ENCODE results near the gene ADAMTS12.

Gene ADAMTS12

GRCh38 chr5:33891788-33892619, at the start of gene ADAMTS12:
Gene ADAMTS12, minus strand, starts transcription at chr5:33891990. Its CDS starts 134 bp downstream, at chr5:33891856.
- Histone ChIP-seq H3K27ac (ENCODE audit: low read depth, low read length) (peak within 1 kb of the TSS; percentile 70), H3K27me3 (ENCODE audit: control insufficient read depth in 1 of 2, insufficient read depth in 2 of 2, low read length in 2 of 2) (no peaks in the 10 kb centered on the region), H3K9ac (ENCODE audit: low read length) (peak within 1 kb of the TSS; percentile 17), H3K36me3 (ENCODE audit: insufficient read depth, low read length) (no peaks in the 10 kb centered on the region), H3K9me3 (ENCODE audit: low read length) (no peaks in the 10 kb centered on the region), H3K4me1 (ENCODE audit: insufficient read depth, low read length) (peaks cover 23% of the 10 kb centered on the region), H3K4me3 (ENCODE audit: low read depth in 1 of 2, low read length in 2 of 2) (peak within 1 kb of the TSS; percentile 49 to 65)

DNA sequence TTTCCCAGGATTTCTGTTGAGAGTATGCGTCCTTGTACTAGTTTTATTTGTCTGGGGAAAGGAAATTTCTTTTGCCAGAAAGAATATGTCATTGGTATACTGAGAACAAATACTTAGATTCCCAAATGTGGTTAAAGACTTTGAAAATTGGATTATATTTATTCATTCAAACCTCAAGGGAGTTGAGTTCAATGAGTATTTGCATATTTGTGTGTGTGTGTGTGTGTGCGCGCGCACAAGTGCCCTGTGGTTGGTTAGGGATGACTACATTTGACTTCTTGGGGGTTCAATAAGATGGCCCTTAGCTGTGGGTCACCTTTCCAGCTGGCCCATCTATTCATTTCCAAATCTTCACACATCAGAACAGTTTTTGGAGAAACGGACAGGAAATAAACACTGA, 49.3 kb upstream of the ADAMTS12 start:
- Histone ChIP-seq H3K27ac (ENCODE audit: low read depth, low read length) (no peak overlapping the region), H3K4me1 (ENCODE audit: insufficient read depth, low read length) (no peaks in the 10 kb centered on the region), H3K9ac (ENCODE audit: low read length) (no peak overlapping the region), H3K4me3 (ENCODE audit: low read depth in 1 of 2, low read length in 2 of 2) (no peak overlapping the region), H3K9me3 (ENCODE audit: low read length) (no peaks in the 10 kb centered on the region), H3K36me3 (ENCODE audit: insufficient read depth, low read length) (no peaks in the 10 kb centered on the region), H3K27me3 (ENCODE audit: control insufficient read depth in 1 of 2, insufficient read depth in 2 of 2, low read length in 2 of 2) (peaks cover 36 to 44% of the 10 kb centered on the region in 2 donors)

GRCh38 chr5:33939556-33940262, 47.9 kb upstream of the ADAMTS12 start:
- H3K4me3 ChIP-seq (ENCODE audit: low read depth in 1 of 2, low read length in 2 of 2): no peak overlapping the region
- no peaks in the 10 kb centered on the region for H3K4me1 ChIP-seq (ENCODE audit: insufficient read depth, low read length)
- peaks cover 36 to 52% of the 10 kb centered on the region in 2 donors for H3K27me3 ChIP-seq (ENCODE audit: control insufficient read depth in 1 of 2, insufficient read depth in 2 of 2, low read length in 2 of 2)
- no peaks in the 10 kb centered on the region for H3K36me3 ChIP-seq (ENCODE audit: insufficient read depth, low read length)
- no peaks in the 10 kb centered on the region for H3K9me3 ChIP-seq (ENCODE audit: low read length)
- H3K9ac ChIP-seq (ENCODE audit: low read length): no peak overlapping the region
- no peak overlapping the region for H3K27ac ChIP-seq (ENCODE audit: low read depth, low read length)

GRCh38 chr5:33938881-33939280, 47.1 kb upstream of the ADAMTS12 start:
- Histone ChIP-seq H3K27ac (ENCODE audit: low read depth, low read length) (no peak overlapping the region), H3K4me1 (ENCODE audit: insufficient read depth, low read length) (no peaks in the 10 kb centered on the region), H3K36me3 (ENCODE audit: insufficient read depth, low read length) (no peaks in the 10 kb centered on the region), H3K9me3 (ENCODE audit: low read length) (no peaks in the 10 kb centered on the region), H3K27me3 (ENCODE audit: control insufficient read depth in 1 of 2, insufficient read depth in 2 of 2, low read length in 2 of 2) (peaks cover 36 to 52% of the 10 kb centered on the region in 2 donors), H3K9ac (ENCODE audit: low read length) (no peak overlapping the region), H3K4me3 (ENCODE audit: low read depth in 1 of 2, low read length in 2 of 2) (no peak overlapping the region)

DNA sequence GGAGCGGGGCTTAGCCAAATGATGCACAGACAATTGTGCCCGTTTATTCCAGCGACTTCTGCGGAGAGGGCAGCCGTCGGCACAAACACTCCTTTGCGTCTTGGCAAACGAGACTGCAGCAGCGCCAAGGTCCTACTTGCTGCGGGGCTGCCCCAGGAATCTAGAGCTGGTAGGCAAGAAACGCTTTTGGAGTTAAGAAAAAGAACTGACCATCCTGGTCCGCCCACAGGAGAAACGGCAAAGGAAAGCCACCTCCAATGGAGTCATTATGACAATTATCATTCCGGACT, 46.7 kb upstream of the ADAMTS12 start:
- H3K9ac ChIP-seq (ENCODE audit: low read length): no peak overlapping the region
- no peak overlapping the region for H3K4me3 ChIP-seq (ENCODE audit: low read depth in 1 of 2, low read length in 2 of 2)
- no peaks in the 10 kb centered on the region for H3K4me1 ChIP-seq (ENCODE audit: insufficient read depth, low read length)
- no peaks in the 10 kb centered on the region for H3K36me3 ChIP-seq (ENCODE audit: insufficient read depth, low read length)
- H3K27ac ChIP-seq (ENCODE audit: low read depth, low read length): no peak overlapping the region
- H3K27me3 ChIP-seq (ENCODE audit: control insufficient read depth in 1 of 2, insufficient read depth in 2 of 2, low read length in 2 of 2): peaks cover 36 to 52% of the 10 kb centered on the region in 2 donors
- no peaks in the 10 kb centered on the region for H3K9me3 ChIP-seq (ENCODE audit: low read length)

DNA sequence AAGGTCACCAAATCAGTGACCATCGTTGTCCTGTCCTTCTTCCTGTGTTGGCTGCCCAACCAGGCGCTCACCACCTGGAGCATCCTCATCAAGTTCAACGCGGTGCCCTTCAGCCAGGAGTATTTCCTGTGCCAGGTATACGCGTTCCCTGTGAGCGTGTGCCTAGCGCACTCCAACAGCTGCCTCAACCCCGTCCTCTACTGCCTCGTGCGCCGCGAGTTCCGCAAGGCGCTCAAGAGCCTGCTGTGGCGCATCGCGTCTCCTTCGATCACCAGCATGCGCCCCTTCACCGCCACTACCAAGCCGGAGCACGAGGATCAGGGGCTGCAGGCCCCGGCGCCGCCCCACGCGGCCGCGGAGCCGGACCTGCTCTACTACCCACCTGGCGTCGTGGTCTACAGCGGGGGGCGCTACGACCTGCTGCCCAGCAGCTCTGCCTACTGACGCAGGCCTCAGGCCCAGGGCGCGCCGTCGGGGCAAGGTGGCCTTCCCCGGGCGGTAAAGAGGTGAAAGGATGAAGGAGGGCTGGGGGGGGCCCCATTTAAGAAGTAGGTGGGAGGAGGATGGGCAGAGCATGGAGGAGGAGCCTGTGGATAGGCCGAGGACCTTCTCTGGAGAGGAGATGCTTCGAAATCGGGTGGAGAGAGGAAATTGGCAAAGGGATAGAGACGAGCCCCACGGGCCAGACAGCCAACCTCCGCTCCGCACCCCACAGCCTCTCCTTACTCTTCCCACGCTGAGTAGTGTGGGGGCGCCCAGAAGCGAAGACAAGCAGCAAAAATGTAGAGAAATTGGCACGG, 46.1 kb upstream of the ADAMTS12 start:
- H3K9ac ChIP-seq (ENCODE audit: low read length): no peak overlapping the region
- no peaks in the 10 kb centered on the region for H3K36me3 ChIP-seq (ENCODE audit: insufficient read depth, low read length)
- H3K4me3 ChIP-seq (ENCODE audit: low read depth in 1 of 2, low read length in 2 of 2): no peak overlapping the region
- H3K9me3 ChIP-seq (ENCODE audit: low read length): no peaks in the 10 kb centered on the region
- H3K4me1 ChIP-seq (ENCODE audit: insufficient read depth, low read length): no peaks in the 10 kb centered on the region
- H3K27me3 ChIP-seq (ENCODE audit: control insufficient read depth in 1 of 2, insufficient read depth in 2 of 2, low read length in 2 of 2): peaks cover 36 to 52% of the 10 kb centered on the region in 2 donors
- no peak overlapping the region for H3K27ac ChIP-seq (ENCODE audit: low read depth, low read length)

DNA sequence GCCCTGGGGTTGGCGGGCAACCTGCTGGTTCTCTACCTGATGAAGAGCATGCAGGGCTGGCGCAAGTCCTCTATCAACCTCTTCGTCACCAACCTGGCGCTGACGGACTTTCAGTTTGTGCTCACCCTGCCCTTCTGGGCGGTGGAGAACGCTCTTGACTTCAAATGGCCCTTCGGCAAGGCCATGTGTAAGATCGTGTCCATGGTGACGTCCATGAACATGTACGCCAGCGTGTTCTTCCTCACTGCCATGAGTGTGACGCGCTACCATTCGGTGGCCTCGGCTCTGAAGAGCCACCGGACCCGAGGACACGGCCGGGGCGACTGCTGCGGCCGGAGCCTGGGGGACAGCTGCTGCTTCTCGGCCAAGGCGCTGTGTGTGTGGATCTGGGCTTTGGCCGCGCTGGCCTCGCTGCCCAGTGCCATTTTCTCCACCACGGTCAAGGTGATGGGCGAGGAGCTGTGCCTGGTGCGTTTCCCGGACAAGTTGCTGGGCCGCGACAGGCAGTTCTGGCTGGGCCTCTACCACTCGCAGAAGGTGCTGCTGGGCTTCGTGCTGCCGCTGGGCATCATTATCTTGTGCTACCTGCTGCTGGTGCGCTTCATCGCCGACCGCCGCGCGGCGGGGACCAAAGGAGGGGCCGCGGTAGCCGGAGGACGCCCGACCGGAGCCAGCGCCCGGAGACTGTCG, 45.4 kb upstream of the ADAMTS12 start:
- Histone ChIP-seq H3K36me3 (ENCODE audit: insufficient read depth, low read length) (no peaks in the 10 kb centered on the region), H3K9ac (ENCODE audit: low read length) (no peak overlapping the region), H3K9me3 (ENCODE audit: low read length) (no peaks in the 10 kb centered on the region), H3K27me3 (ENCODE audit: control insufficient read depth in 1 of 2, insufficient read depth in 2 of 2, low read length in 2 of 2) (peaks cover 36 to 52% of the 10 kb centered on the region in 2 donors), H3K4me1 (ENCODE audit: insufficient read depth, low read length) (no peaks in the 10 kb centered on the region), H3K27ac (ENCODE audit: low read depth, low read length) (no peak overlapping the region), H3K4me3 (ENCODE audit: low read depth in 1 of 2, low read length in 2 of 2) (peak overlapping the region in 1 of 2 donors; percentile 59)

DNA sequence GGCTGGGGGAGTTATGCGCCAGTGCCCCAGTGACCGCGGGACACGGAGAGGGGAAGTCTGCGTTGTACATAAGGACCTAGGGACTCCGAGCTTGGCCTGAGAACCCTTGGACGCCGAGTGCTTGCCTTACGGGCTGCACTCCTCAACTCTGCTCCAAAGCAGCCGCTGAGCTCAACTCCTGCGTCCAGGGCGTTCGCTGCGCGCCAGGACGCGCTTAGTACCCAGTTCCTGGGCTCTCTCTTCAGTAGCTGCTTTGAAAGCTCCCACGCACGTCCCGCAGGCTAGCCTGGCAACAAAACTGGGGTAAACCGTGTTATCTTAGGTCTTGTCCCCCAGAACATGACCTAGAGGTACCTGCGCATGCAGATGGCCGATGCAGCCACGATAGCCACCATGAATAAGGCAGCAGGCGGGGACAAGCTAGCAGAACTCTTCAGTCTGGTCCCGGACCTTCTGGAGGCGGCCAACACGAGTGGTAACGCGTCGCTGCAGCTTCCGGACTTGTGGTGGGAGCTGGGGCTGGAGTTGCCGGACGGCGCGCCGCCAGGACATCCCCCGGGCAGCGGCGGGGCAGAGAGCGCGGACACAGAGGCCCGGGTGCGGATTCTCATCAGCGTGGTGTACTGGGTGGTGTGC, 44.7 kb upstream of the ADAMTS12 start, which contains the start of gene RXFP3:
Gene RXFP3, plus strand, starts transcription at position 6 of the 636 bp plus-strand sequence. Its CDS starts 355 bp downstream, at position 361.
- Histone ChIP-seq H3K9ac (ENCODE audit: low read length) (no peak within 1 kb of the TSS), H3K4me3 (ENCODE audit: low read depth in 1 of 2, low read length in 2 of 2) (peak within 1 kb of the TSS; percentile 5 to 59), H3K36me3 (ENCODE audit: insufficient read depth, low read length) (no peaks in the 10 kb centered on the region), H3K9me3 (ENCODE audit: low read length) (no peaks in the 10 kb centered on the region), H3K27ac (ENCODE audit: low read depth, low read length) (no peak within 1 kb of the TSS), H3K27me3 (ENCODE audit: control insufficient read depth in 1 of 2, insufficient read depth in 2 of 2, low read length in 2 of 2) (peaks cover 36 to 52% of the 10 kb centered on the region in 2 donors), H3K4me1 (ENCODE audit: insufficient read depth, low read length) (no peaks in the 10 kb centered on the region)

DNA sequence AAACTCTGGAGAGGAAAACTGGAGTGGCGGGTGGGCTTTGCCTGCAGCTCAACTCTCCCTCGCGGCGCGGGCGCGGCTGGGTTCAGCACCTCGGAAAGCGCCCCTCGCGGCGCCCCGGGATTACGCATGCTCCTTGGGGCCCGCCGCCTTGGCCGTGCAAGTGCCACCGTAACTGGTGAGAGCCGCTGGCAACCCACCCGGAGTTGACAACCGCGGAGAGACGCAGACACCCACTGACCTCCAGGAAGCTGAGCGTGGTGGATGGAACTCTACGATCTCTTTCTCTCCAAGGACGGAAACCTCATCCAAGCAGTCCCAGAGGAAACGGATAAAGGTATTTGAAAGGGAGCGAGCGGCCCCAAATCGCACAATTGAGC, 44.2 kb upstream of the ADAMTS12 start:
- Histone ChIP-seq H3K9ac (ENCODE audit: low read length) (no peak overlapping the region), H3K4me1 (ENCODE audit: insufficient read depth, low read length) (no peaks in the 10 kb centered on the region), H3K9me3 (ENCODE audit: low read length) (no peaks in the 10 kb centered on the region), H3K36me3 (ENCODE audit: insufficient read depth, low read length) (no peaks in the 10 kb centered on the region), H3K27me3 (ENCODE audit: control insufficient read depth in 1 of 2, insufficient read depth in 2 of 2, low read length in 2 of 2) (peaks cover 36 to 51% of the 10 kb centered on the region in 2 donors), H3K27ac (ENCODE audit: low read depth, low read length) (no peak overlapping the region), H3K4me3 (ENCODE audit: low read depth in 1 of 2, low read length in 2 of 2) (peak overlapping the region; percentile 5 to 59)

GRCh38 chr5:33934176-33934575, 42.4 kb upstream of the ADAMTS12 start:
- Histone ChIP-seq H3K27ac (ENCODE audit: low read depth, low read length) (no peak overlapping the region), H3K27me3 (ENCODE audit: control insufficient read depth in 1 of 2, insufficient read depth in 2 of 2, low read length in 2 of 2) (peaks cover 29 to 34% of the 10 kb centered on the region in 2 donors), H3K4me3 (ENCODE audit: low read depth in 1 of 2, low read length in 2 of 2) (no peak overlapping the region), H3K9me3 (ENCODE audit: low read length) (no peaks in the 10 kb centered on the region), H3K36me3 (ENCODE audit: insufficient read depth, low read length) (no peaks in the 10 kb centered on the region), H3K4me1 (ENCODE audit: insufficient read depth, low read length) (no peaks in the 10 kb centered on the region), H3K9ac (ENCODE audit: low read length) (no peak overlapping the region)

All from muscle layer of colon (tissue), 2 donors.